MCF 10A (cell line): ENCODE measurements around the gene ECHS1. TPM values are rescaled to one million over a fixed set of nuclear protein-coding genes. Genes with fewer than 3 reads are reported as not detected.
"Not testable (repeated sequence)": the region's sequence is repeated elsewhere in the genome, so short reads cannot be mapped to it uniquely, and the experiment has no call there.

Experiments
- BruUV-seq: library from RNA; stranded (reverse); fragments of 400-500 nt; replicated peaks from 2 replicates; lab custom pipeline; 2021; lab: Mats Ljungman, UMichigan
- CTCF ChIA-PET: fragments of 300-600 bp; sonication (Branson Sonifier 250); formaldehyde crosslinking; extraction: SDS; loops from one replicate; lab custom pipeline; 2021; ENCODE audit warnings: antibody characterized with exemption, inconsistent platforms; lab: Yijun Ruan, JAX
- POLR2A ChIA-PET: fragments of 300-600, 350-650 bp; sonication (Branson Sonifier 250); formaldehyde crosslinking; extraction: SDS; loops from one replicate; lab custom pipeline; 2020; ENCODE audit warnings: antibody characterized with exemption, inconsistent platforms; lab: Yijun Ruan, JAX
- DNase-seq: peaks from one replicate; pipeline ENCODE4 v3.0.0-alpha.2; 2018; ENCODE audit not compliant: unreplicated experiment
- H3K27ac Mint-ChIP-seq: one replicate; pipeline ENCODE4 v1.8.0; 2022; ENCODE audit warnings: mild to moderate bottlenecking, low read depth, mixed read lengths; ENCODE audit not compliant: unreplicated experiment
- H3K27me3 Mint-ChIP-seq: one replicate; pipeline ENCODE4 v1.8.0; 2022; ENCODE audit warnings: mixed read lengths; ENCODE audit not compliant: insufficient read depth, unreplicated experiment
- H3K36me3 Mint-ChIP-seq: one replicate; pipeline ENCODE4 v1.8.0; 2022; ENCODE audit warnings: mild to moderate bottlenecking, moderate library complexity, mixed read lengths; ENCODE audit not compliant: insufficient read depth, unreplicated experiment
- H3K4me1 Mint-ChIP-seq: one replicate; pipeline ENCODE4 v1.8.0; 2022; ENCODE audit warnings: mixed read lengths; ENCODE audit not compliant: insufficient read depth, unreplicated experiment
- H3K4me3 Mint-ChIP-seq: one replicate; pipeline ENCODE4 v1.8.0; 2022; ENCODE audit warnings: mild to moderate bottlenecking, moderate library complexity, mixed read lengths; ENCODE audit not compliant: unreplicated experiment
- H3K9me3 Mint-ChIP-seq: one replicate; pipeline ENCODE4 v1.8.0; 2022; ENCODE audit warnings: mixed read lengths; ENCODE audit not compliant: unreplicated experiment
- intact Hi-C: fragments of 100-400 bp; cut with micrococcal nuclease; formaldehyde crosslinking; loops from 2 replicates; pipeline ENCODE4 v1.14.1; 2022
- total RNA-seq: library from RNA; stranded (reverse); gene quantifications from 2 replicates; pipeline ENCODE4 v1.2.3, GENCODE V29; 2022
- TF ChIP-seq, protein P1 (sequence below): fragments of 200-600 bp; IDR thresholded peaks from one replicate; pipeline ENCODE4 v1.8.0; 2022; ENCODE audit warnings: antibody characterized with exemption, mild to moderate bottlenecking; ENCODE audit not compliant: unreplicated experiment

ECHS1 gene
- total RNA-seq, 1 experiment from 2014 or later, result 82.7 TPM

DNA sequence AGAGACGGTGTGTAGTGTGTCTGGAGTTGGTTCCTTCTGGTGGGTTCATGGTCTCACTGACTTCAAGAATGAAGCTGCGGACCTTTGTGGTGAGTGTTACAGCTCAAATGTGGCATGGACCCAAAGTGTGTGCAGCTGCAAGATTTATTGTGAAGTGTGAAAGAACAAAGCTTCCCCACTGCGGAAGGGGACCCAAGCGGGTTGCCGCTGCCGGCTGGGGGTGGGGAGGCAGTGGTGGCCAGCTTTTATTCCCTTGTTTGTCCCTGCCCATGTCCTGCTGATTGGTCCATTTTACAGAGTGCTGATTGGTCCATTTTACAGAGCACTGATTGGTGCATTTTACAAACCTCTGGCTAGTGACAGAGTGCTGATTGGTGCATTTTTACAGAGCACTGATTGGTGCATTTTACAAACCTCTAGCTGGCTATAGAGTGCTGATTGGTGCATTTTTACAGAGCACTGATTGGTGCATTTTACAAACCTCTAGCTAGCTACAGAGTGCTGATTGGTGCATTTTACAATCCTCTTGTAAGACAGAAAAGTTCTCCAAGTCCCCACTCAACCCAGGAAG is 52.2 kb downstream of the ECHS1 start:
- H3K36me3 Mint-ChIP-seq, H3K4me3 Mint-ChIP-seq, H3K4me1 Mint-ChIP-seq, H3K27ac Mint-ChIP-seq, BruUV-seq, H3K9me3 Mint-ChIP-seq, DNase-seq: not testable (repeated sequence)
- intact Hi-C loops, result loop anchor here (10.0 kb wide), 2 partner anchors 74 to 486 kb away; partner anchors contain the start of gene MTG1
- ChIA-PET CTCF (interaction anchor here (0.6 to 1.7 kb wide), 5 partner anchors 9 to 297 kb away, joined by 3 to 13 read pairs (median 4); no protein-coding TSS in a partner anchor), POLR2A (interaction anchor here (0.7 kb wide), 1 partner anchor 33 kb away, joined by 6 read pairs; no protein-coding TSS in a partner anchor)
- H3K27me3 Mint-ChIP-seq, result peaks cover 25% of the 10 kb centered on the region

DNA sequence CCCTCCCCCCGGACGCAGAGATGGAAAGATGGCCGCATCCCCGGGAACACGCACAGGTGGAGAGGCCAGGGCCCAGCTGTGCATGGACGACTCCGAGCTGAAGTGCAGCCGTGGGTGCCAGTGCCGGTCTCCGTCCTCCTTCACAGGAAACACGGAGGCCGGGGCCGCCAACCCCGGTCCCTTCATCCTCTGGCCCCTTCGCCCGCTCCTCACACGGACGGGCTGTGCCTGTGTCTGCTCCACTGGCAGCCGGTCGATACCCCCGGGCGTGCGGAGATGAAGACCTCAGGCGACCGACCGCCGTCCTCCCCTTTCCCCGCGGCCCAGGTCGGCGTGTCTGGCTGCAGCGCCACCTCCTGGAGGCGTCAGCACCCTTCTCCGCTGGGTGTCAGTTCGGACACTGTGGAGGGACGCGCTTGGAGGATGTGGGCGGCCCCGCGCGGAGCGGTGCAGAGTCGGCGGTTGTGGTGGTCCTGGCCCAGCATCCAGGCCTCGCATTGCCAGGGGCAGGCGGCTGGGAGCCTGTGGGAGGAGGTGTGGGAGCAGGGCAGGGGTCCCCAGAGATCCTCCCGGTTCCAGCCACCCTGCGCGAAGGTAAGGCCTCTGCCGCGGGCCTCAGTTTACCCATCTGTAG is 54.5 kb downstream of the ECHS1 start:
- intact Hi-C loops, result loop anchor here (10.0 kb wide), 1 partner anchor 664 kb away; no protein-coding TSS in a partner anchor
- peak overlapping the region; percentile 37 for H3K4me3 Mint-ChIP-seq
- no TSS peak for BruUV-seq

DNA sequence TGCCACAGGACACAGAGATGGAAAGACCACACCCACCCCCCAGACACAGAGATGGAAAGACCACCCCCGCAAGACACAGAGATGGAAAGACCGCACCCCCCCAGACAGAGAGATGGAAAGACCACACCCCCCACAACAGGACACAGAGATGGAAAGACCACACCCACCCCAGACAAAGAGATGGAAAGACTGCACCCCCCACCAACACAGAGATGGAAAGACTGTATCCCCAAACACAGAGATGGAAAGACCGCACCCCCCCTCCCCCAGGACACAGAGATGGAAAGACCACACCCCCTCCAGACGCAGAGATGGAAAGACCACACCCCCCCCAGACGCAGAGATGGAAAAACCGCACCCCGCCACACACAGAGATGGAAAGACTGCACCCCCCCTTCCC is 56.4 kb downstream of the ECHS1 start:
- Mint-ChIP-seq H3K4me1 (peaks cover 12% of the 10 kb centered on the region), H3K36me3 (peaks cover 4% of the 10 kb centered on the region), H3K9me3 (no peaks in the 10 kb centered on the region), H3K27ac (no peak overlapping the region), H3K4me3 (no peak overlapping the region), H3K27me3 (peaks cover 13% of the 10 kb centered on the region)
- BruUV-seq, result no TSS peak
- POLR2A ChIA-PET, result no interaction called here
- CTCF ChIA-PET, result no interaction called here
- TF ChIP-seq, protein P1, sequence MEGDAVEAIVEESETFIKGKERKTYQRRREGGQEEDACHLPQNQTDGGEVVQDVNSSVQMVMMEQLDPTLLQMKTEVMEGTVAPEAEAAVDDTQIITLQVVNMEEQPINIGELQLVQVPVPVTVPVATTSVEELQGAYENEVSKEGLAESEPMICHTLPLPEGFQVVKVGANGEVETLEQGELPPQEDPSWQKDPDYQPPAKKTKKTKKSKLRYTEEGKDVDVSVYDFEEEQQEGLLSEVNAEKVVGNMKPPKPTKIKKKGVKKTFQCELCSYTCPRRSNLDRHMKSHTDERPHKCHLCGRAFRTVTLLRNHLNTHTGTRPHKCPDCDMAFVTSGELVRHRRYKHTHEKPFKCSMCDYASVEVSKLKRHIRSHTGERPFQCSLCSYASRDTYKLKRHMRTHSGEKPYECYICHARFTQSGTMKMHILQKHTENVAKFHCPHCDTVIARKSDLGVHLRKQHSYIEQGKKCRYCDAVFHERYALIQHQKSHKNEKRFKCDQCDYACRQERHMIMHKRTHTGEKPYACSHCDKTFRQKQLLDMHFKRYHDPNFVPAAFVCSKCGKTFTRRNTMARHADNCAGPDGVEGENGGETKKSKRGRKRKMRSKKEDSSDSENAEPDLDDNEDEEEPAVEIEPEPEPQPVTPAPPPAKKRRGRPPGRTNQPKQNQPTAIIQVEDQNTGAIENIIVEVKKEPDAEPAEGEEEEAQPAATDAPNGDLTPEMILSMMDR, result no peak
- intact Hi-C loops, result loop anchor here (10.0 kb wide), 1 partner anchor 662 kb away; no protein-coding TSS in a partner anchor
- no peak for DNase-seq

More for the DNA sequence above, 54.5 kb downstream of the ECHS1 start:
- Mint-ChIP-seq H3K27me3 (peaks cover 13% of the 10 kb centered on the region), H3K9me3 (no peaks in the 10 kb centered on the region), H3K36me3 (no peaks in the 10 kb centered on the region), H3K27ac (no peak overlapping the region), H3K4me1 (peaks cover 12% of the 10 kb centered on the region)
- DNase-seq, result peak; percentile 66
- ChIA-PET CTCF (interaction anchor here (0.6 to 1.0 kb wide), 6 partner anchors 16 to 771 kb away, joined by 3 to 5 read pairs (median 4); no protein-coding TSS in a partner anchor), POLR2A (no interaction called here)
- TF ChIP-seq, protein P1, result peak; percentile 75

DNA sequence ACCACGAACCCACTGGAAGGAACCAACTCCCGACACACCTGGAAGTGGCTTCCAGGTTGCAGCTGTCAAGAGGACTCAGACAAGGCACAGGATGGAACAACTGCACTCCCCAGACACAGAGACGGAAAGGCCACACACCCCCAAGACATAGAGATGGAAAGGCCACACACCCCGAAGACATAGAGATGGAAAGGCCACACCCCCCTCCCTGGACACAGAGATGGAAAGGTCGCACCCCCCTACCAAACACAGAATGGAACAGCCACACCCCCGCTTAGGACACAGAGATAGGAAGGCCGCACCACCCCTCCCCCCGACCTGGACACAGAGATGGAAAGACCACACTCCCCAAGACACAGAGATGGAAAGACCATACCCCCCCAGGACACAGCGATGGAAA is 56.9 kb downstream of the ECHS1 start:
- H3K36me3 Mint-ChIP-seq, result peaks cover 9% of the 10 kb centered on the region
- TF ChIP-seq, protein P1, result no peak
- no TSS peak for BruUV-seq
- DNase-seq, result no peak
- H3K27ac Mint-ChIP-seq, result no peak overlapping the region
- H3K27me3 Mint-ChIP-seq, result peaks cover 13% of the 10 kb centered on the region
- H3K4me1 Mint-ChIP-seq, result peaks cover 12% of the 10 kb centered on the region
- intact Hi-C loops, result loop anchor here (10.0 kb wide), 1 partner anchor 661 kb away; no protein-coding TSS in a partner anchor
- H3K9me3 Mint-ChIP-seq, result no peaks in the 10 kb centered on the region
- CTCF ChIA-PET, result interaction anchor here (0.7 to 3.2 kb wide), 3 partner anchors 8 to 480 kb away, joined by 3 to 29 read pairs (median 3); no protein-coding TSS in a partner anchor
- no peak overlapping the region for H3K4me3 Mint-ChIP-seq
- POLR2A ChIA-PET, result no interaction called here
